ENCODE data around the gene KIRREL3. TPM values are rescaled to one million over a fixed set of nuclear protein-coding genes. Genes with fewer than 3 reads are reported as not detected.

The KIRREL3 gene
- total and polyA plus RNA-seq, 3 donors from 2014 or later = 1.0 to 1.1 (median 1.1) TPM

DNA sequence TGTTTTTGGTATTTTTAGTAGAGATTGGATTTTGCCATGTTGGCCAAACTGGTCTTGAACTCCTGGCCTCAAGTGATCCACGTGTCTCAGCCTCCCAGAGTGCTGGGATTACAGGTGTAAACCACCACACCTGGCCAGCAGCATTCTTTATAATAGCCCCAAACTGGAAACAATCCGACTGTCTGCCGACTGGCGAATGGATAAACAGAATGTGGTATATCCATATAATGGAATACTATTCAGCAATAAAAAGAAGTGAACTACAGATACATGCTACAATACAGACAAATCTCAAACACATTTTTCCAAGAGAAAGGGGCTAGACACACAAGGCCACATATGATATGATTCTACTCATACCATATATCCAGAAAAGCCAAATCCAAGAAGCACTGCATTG lies 493.8 kb downstream of the KIRREL3 start:
- 90 to 95% methylated on average over 4 of the region's 4 CpGs for WGBS, 2 donors
- DNase-seq = no peak
- no peak overlapping the region for H3K4me3 ChIP-seq
- H3K27me3 ChIP-seq = no peaks in the 10 kb centered on the region
- no peak overlapping the region for H3K27ac ChIP-seq
- no peaks in the 10 kb centered on the region for H3K36me3 ChIP-seq (ENCODE audit: low read depth, missing control alignments)
- TF ChIP-seq CTCF (IDR thresholded peaks at IDR 0.05) = no peak
- no peak for TF ChIP-seq POLR2A (IDR thresholded peaks at IDR 0.05)
- H3K4me1 ChIP-seq = no peaks in the 10 kb centered on the region
- no peaks in the 10 kb centered on the region for H3K9me3 ChIP-seq
- intact Hi-C loops (cut with DNase I; ENCODE audit: low total_unique reads) = no loop called here

DNA sequence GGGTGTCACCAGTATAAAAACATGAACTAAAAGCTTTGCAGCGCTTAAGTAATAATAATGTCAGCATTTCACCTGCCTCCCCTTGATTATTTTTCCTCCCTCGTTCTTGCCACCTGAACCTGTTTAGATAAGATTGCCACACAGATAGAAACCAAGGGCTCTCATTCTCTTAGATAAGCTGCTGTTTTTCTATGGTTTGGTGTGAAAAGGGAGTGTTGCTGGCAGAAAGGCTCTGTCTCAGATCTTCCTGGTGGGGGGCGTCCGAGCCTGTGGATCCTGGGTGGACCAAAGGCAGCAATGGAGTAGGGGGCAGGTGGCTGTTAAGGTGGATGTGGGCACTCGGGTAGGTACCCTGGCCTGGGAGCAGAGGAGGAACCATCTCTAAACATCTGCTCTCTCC lies 497.6 kb downstream of the KIRREL3 start:
- Histone ChIP-seq H3K27ac (no peak overlapping the region), H3K36me3 (ENCODE audit: low read depth, missing control alignments) (no peaks in the 10 kb centered on the region), H3K9me3 (no peaks in the 10 kb centered on the region), H3K27me3 (no peaks in the 10 kb centered on the region), H3K4me1 (no peaks in the 10 kb centered on the region), H3K4me3 (no peak overlapping the region)
- TF ChIP-seq POLR2A (IDR thresholded peaks at IDR 0.05) (no peak), CTCF (IDR thresholded peaks at IDR 0.05) (no peak)
- DNase-seq = no peak
- WGBS, 2 donors = 72 to 73% methylated on average over 5 of the region's 5 CpGs
- intact Hi-C loops (cut with DNase I; ENCODE audit: low total_unique reads) = no loop called here

DNA sequence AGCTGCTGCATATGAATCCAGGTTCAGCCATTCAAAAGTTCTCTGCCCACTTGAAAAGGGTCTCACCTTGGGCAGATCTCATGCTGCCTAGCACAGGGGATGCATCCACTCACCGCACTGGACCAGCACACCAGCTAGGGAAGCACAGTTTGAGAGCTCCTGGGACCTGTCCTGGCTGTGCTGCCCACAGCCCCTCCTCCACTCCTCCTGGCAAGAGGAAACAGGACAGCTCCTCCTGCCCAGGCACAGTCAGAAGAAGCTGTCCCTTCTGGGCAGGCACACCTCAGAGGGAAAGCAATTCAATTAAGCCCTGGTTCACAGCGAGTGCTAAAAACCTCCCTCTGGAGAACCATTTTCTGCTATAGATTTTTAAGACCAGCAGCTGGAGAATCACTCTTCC lies 498.4 kb downstream of the KIRREL3 start:
- no peak for TF ChIP-seq POLR2A (IDR thresholded peaks at IDR 0.05)
- no peak for TF ChIP-seq CTCF (IDR thresholded peaks at IDR 0.05)
- intact Hi-C loops (cut with DNase I; ENCODE audit: low total_unique reads) = no loop called here
- H3K4me3 ChIP-seq = no peak overlapping the region
- no peaks in the 10 kb centered on the region for H3K36me3 ChIP-seq (ENCODE audit: low read depth, missing control alignments)
- H3K27me3 ChIP-seq = no peaks in the 10 kb centered on the region
- H3K27ac ChIP-seq = no peak overlapping the region
- no peaks in the 10 kb centered on the region for H3K9me3 ChIP-seq
- H3K4me1 ChIP-seq = no peaks in the 10 kb centered on the region
- DNase-seq = no peak
- 50% methylated on average over 1 to 2 of the region's 2 CpGs for WGBS, 2 donors

- Histone ChIP-seq H3K27ac (no peak overlapping the region), H3K27me3 (no peaks in the 10 kb centered on the region), H3K4me3 (no peak overlapping the region), H3K9me3 (no peaks in the 10 kb centered on the region), H3K4me1 (no peaks in the 10 kb centered on the region), H3K36me3 (ENCODE audit: low read depth, missing control alignments) (no peaks in the 10 kb centered on the region)
- TF ChIP-seq POLR2A (IDR thresholded peaks at IDR 0.05) (no peak), CTCF (IDR thresholded peaks at IDR 0.05) (no peak)
- no peak for DNase-seq
- intact Hi-C loops (cut with DNase I; ENCODE audit: low total_unique reads) = no loop called here
- WGBS, 2 donors = 84 to 95% methylated on average over 6 of the region's 6 CpGs
These were observed 498.9 kb downstream of the KIRREL3 start for GRCh38 chr11:126501641-126502040.

- no peaks in the 10 kb centered on the region for H3K4me1 ChIP-seq
- H3K27me3 ChIP-seq = no peaks in the 10 kb centered on the region
- TF ChIP-seq CTCF (IDR thresholded peaks at IDR 0.05) (no peak), POLR2A (IDR thresholded peaks at IDR 0.05) (no peak)
- 53 to 66% methylated on average over 10 of the region's 10 CpGs for WGBS, 2 donors
- no peak overlapping the region for H3K4me3 ChIP-seq
- no peaks in the 10 kb centered on the region for H3K36me3 ChIP-seq (ENCODE audit: low read depth, missing control alignments)
- no peak for DNase-seq
- intact Hi-C loops (cut with DNase I; ENCODE audit: low total_unique reads) = no loop called here
- H3K9me3 ChIP-seq = no peaks in the 10 kb centered on the region
- no peak overlapping the region for H3K27ac ChIP-seq
These were observed 499.6 kb downstream of the KIRREL3 start for GRCh38 chr11:126500981-126501380.

All from testis (tissue), 3 donors.